ENCODE data around the gene H6PD. TPM values are rescaled to one million over a fixed set of nuclear protein-coding genes. Genes with fewer than 3 reads are reported as not detected.

Gene H6PD, protein sequence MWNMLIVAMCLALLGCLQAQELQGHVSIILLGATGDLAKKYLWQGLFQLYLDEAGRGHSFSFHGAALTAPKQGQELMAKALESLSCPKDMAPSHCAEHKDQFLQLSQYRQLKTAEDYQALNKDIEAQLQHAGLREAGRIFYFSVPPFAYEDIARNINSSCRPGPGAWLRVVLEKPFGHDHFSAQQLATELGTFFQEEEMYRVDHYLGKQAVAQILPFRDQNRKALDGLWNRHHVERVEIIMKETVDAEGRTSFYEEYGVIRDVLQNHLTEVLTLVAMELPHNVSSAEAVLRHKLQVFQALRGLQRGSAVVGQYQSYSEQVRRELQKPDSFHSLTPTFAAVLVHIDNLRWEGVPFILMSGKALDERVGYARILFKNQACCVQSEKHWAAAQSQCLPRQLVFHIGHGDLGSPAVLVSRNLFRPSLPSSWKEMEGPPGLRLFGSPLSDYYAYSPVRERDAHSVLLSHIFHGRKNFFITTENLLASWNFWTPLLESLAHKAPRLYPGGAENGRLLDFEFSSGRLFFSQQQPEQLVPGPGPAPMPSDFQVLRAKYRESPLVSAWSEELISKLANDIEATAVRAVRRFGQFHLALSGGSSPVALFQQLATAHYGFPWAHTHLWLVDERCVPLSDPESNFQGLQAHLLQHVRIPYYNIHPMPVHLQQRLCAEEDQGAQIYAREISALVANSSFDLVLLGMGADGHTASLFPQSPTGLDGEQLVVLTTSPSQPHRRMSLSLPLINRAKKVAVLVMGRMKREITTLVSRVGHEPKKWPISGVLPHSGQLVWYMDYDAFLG
- 10 to 100 TPM in 1 of 2 experiments, 1 to 10 TPM in 1; 9.7 to 10.2 TPM for total RNA-seq

- peaks cover 31% of the 10 kb centered on the region for H3K4me1 Mint-ChIP-seq (ENCODE audit: low read depth)
- H3K27ac Mint-ChIP-seq = peak within 1 kb of the TSS; percentile 94
- peaks cover 8% of the 10 kb centered on the region for H3K36me3 Mint-ChIP-seq (ENCODE audit: low read depth)
- H3K27me3 Mint-ChIP-seq (ENCODE audit: low read depth) = peaks cover 2% of the 10 kb centered on the region
- H3K4me3 Mint-ChIP-seq = peak within 1 kb of the TSS; percentile 87
- ATAC-seq (peak; percentile 89), DNase-seq (peak; percentile 81)
- ChIA-PET POLR2A (interaction anchor here (0.5 to 2.6 kb wide), 4 partner anchors 10 to 120 kb away, joined by 3 to 17 read pairs (median 3); no protein-coding TSS in a partner anchor), CTCF (interaction anchor here (0.6 to 2.9 kb wide), 10 partner anchors 9 to 257 kb away, joined by 3 to 18 read pairs (median 4); no protein-coding TSS in a partner anchor)
- H3K9me3 Mint-ChIP-seq (ENCODE audit: insufficient read depth) = no peaks in the 10 kb centered on the region
Measured at GRCh38 chr1:9234223-9235095, at the start of gene H6PD. Gene H6PD (plus strand): TSS chr1:9234774. CDS start chr1:9244935, 10,161 bp downstream.

DNA sequence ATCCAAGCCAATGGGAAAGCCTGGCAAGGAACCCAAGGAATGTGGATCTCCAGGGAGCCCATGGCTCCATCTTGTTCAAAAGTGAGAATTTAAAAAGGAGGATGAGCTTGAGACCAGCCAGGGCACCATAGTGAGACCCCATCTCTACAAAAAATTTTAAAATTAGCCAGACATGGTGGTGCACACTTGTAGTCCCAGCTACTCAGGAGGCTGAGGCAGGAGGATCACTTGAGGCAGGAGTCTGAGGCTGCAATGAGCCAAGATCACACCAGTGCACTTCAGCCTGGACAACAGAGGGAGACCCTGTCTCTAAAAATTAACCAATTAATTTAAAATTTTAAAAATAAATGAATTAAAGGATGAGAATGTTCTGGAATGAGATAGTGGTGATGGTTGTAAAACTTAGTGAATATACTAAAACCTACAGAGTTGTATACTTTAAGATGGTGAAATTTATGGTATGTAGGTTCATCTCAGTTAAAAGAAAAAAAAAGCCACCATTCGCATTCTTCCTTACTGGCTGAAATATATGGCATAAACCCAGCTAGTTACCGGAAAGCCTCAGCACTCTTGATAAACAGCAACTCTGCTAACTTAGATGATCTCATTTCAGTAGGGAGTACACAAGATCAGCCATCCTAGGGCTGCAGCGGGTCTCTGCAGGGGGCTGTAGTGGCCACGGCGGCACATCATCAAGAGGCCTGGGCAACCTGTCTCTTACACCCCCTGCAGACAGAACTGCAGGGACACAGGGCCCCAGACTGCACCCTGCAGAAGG lies 48.3 kb upstream of the H6PD start:
- ChIA-PET POLR2A (no interaction called here), CTCF (interaction anchor here (1.0 kb wide), 1 partner anchor 76 kb away, joined by 3 read pairs; no protein-coding TSS in a partner anchor)
- Mint-ChIP-seq H3K4me3 (no peak overlapping the region), H3K27ac (no peak overlapping the region), H3K36me3 (ENCODE audit: low read depth) (peaks cover 6% of the 10 kb centered on the region), H3K27me3 (ENCODE audit: low read depth) (peaks cover 28% of the 10 kb centered on the region), H3K9me3 (ENCODE audit: insufficient read depth) (no peaks in the 10 kb centered on the region), H3K4me1 (ENCODE audit: low read depth) (peaks cover 21% of the 10 kb centered on the region)
- ATAC-seq (no peak), DNase-seq (no peak)

- peaks cover 5% of the 10 kb centered on the region for H3K36me3 Mint-ChIP-seq (ENCODE audit: low read depth)
- no peaks in the 10 kb centered on the region for H3K9me3 Mint-ChIP-seq (ENCODE audit: insufficient read depth)
- H3K4me1 Mint-ChIP-seq (ENCODE audit: low read depth) = peaks cover 14% of the 10 kb centered on the region
- ChIA-PET CTCF (interaction anchor here (1.0 to 1.3 kb wide), 2 partner anchors 15 to 76 kb away, joined by 3 read pairs; no protein-coding TSS in a partner anchor), POLR2A (no interaction called here)
- no peak overlapping the region for H3K27ac Mint-ChIP-seq
- peaks cover 25% of the 10 kb centered on the region for H3K27me3 Mint-ChIP-seq (ENCODE audit: low read depth)
- ATAC-seq = no peak
- no peak overlapping the region for H3K4me3 Mint-ChIP-seq
- DNase-seq = no peak
Measured at GRCh38 chr1:9187004-9187403, 47.6 kb upstream of the H6PD start.

DNA sequence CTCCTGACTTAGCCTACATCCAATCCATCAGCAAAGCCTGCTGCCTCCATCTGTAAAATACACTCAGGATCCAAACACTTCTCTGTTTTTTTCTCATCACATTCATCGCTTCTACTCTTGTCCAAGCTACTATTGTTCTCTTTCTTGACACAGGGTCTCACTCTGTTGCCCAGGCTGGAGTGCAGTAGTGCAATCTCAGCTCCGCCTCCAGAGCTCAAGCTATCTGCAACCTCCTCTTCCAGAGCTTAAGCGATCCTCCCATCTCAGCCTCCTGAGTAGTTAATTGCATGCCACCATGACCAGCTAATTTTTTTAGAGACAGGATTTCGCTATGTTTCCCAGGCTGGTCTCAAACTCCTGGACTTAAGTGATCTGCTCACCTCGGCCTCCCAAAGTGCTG lies 44.3 kb upstream of the H6PD start:
- H3K27me3 Mint-ChIP-seq (ENCODE audit: low read depth) = peaks cover 27% of the 10 kb centered on the region
- POLR2A ChIA-PET = no interaction called here
- no peaks in the 10 kb centered on the region for H3K9me3 Mint-ChIP-seq (ENCODE audit: insufficient read depth)
- H3K4me1 Mint-ChIP-seq (ENCODE audit: low read depth) = peaks cover 6% of the 10 kb centered on the region
- DNase-seq = no peak
- no peak overlapping the region for H3K4me3 Mint-ChIP-seq
- H3K27ac Mint-ChIP-seq = no peak overlapping the region
- peaks cover 2% of the 10 kb centered on the region for H3K36me3 Mint-ChIP-seq (ENCODE audit: low read depth)
- CTCF ChIA-PET = no interaction called here
- no peak for ATAC-seq

GRCh38 chr1:9191231-9191630 lies 43.3 kb upstream of the H6PD start:
- no peaks in the 10 kb centered on the region for H3K9me3 Mint-ChIP-seq (ENCODE audit: insufficient read depth)
- no peak for DNase-seq

GRCh38 chr1:9192578-9193232 lies 41.9 kb upstream of the H6PD start:
- Mint-ChIP-seq H3K27ac (no peak overlapping the region), H3K27me3 (ENCODE audit: low read depth) (peaks cover 31% of the 10 kb centered on the region), H3K9me3 (ENCODE audit: insufficient read depth) (no peaks in the 10 kb centered on the region), H3K4me1 (ENCODE audit: low read depth) (peaks cover 4% of the 10 kb centered on the region), H3K36me3 (ENCODE audit: low read depth) (no peaks in the 10 kb centered on the region), H3K4me3 (no peak overlapping the region)
- no peak for ATAC-seq
- DNase-seq = no peak
- CTCF ChIA-PET = interaction anchor here (0.7 kb wide), 1 partner anchor 57 kb away, joined by 3 read pairs; no protein-coding TSS in a partner anchor
- POLR2A ChIA-PET = no interaction called here

More at GRCh38 chr1:9191231-9191630, 43.3 kb upstream of the H6PD start:
- no peaks in the 10 kb centered on the region for H3K36me3 Mint-ChIP-seq (ENCODE audit: low read depth)
- no peak for ATAC-seq
- H3K4me1 Mint-ChIP-seq (ENCODE audit: low read depth) = peaks cover 4% of the 10 kb centered on the region
- H3K4me3 Mint-ChIP-seq = no peak overlapping the region
- H3K27ac Mint-ChIP-seq = no peak overlapping the region
- ChIA-PET POLR2A (no interaction called here), CTCF (no interaction called here)
- peaks cover 25% of the 10 kb centered on the region for H3K27me3 Mint-ChIP-seq (ENCODE audit: low read depth)

DNA sequence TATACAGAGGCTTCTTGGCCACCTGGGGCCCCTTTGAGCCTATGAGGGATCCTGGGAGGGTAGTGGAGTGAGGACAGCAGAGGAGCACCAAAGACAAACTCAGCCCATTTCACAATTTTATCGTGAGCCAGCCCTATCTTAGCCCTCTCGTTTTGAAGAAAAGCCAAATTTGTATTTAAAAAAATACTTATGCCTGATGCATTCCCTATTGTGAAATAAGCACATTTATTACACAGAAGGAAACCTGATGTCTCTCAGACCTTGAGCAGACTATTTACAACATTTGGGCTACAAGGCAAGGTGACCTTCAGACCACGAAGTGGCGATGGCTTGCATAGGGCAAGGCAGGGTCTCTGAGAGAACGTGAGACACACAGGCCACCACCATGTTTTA lies 41.3 kb upstream of the H6PD start:
- peaks cover 36% of the 10 kb centered on the region for H3K27me3 Mint-ChIP-seq (ENCODE audit: low read depth)
- DNase-seq = no peak
- ChIA-PET POLR2A (interaction anchor here (0.6 to 0.7 kb wide), 2 partner anchors 10 to 37 kb away, joined by 3 to 4 read pairs; no protein-coding TSS in a partner anchor), CTCF (no interaction called here)
- H3K9me3 Mint-ChIP-seq (ENCODE audit: insufficient read depth) = no peaks in the 10 kb centered on the region
- no peak overlapping the region for H3K27ac Mint-ChIP-seq
- H3K4me1 Mint-ChIP-seq (ENCODE audit: low read depth) = peaks cover 4% of the 10 kb centered on the region
- ATAC-seq = no peak
- no peaks in the 10 kb centered on the region for H3K36me3 Mint-ChIP-seq (ENCODE audit: low read depth)
- H3K4me3 Mint-ChIP-seq = no peak overlapping the region

DNA sequence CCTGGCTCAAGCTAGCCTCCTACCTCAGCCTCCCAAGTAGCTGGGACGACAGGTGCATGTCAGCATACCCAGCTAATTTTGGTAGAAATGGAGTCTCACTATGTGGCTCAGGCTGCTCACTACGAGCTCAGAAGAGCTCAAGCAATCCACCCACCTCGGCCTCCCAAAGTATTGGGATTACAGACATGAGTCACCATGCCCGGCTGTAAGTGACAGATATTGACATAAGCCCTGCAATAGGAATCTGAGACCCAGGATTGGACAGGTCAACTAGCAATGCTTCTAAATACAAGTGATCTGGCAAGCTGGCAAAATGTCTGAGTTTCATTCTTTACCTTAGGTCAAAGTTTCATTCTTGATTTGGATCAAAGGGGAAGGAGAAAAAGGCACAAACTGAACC lies 40.5 kb upstream of the H6PD start:
- ChIA-PET CTCF (interaction anchor here (4.0 kb wide), 1 partner anchor 83 kb away, joined by 44 read pairs; no protein-coding TSS in a partner anchor), POLR2A (no interaction called here)
- Mint-ChIP-seq H3K4me1 (ENCODE audit: low read depth) (peaks cover 4% of the 10 kb centered on the region), H3K27ac (no peak overlapping the region), H3K36me3 (ENCODE audit: low read depth) (no peaks in the 10 kb centered on the region), H3K4me3 (no peak overlapping the region), H3K9me3 (ENCODE audit: insufficient read depth) (no peaks in the 10 kb centered on the region), H3K27me3 (ENCODE audit: low read depth) (peaks cover 42% of the 10 kb centered on the region)
- DNase-seq (no peak), ATAC-seq (no peak)

DNA sequence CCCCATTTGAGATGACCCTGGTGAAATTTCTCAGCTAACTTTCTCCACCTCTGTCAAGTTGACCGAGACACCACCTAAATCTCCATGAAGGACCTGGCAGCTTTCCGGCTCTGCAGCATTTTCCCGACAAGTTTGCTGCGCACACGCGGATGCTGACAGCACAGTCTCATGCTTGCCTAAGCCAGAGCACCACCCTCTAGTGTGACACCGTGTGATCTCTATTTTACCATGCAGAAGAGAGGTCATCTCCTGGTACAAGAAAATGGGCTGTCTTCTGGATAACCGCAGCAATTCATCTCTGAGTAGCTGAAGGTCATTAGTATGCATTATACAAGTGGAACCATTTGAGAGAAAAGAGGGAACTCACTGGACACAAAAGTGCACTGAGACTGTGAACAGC lies 38.9 kb upstream of the H6PD start:
- ChIA-PET POLR2A (no interaction called here), CTCF (interaction anchor here (1.2 to 4.0 kb wide), 7 partner anchors 15 to 91 kb away, joined by 4 to 44 read pairs (median 5); no protein-coding TSS in a partner anchor)
- no peak for DNase-seq
- H3K27ac Mint-ChIP-seq = no peak overlapping the region
- peaks cover 51% of the 10 kb centered on the region for H3K27me3 Mint-ChIP-seq (ENCODE audit: low read depth)
- H3K4me1 Mint-ChIP-seq (ENCODE audit: low read depth) = peaks cover 6% of the 10 kb centered on the region
- ATAC-seq = no peak
- no peak overlapping the region for H3K4me3 Mint-ChIP-seq
- H3K9me3 Mint-ChIP-seq (ENCODE audit: insufficient read depth) = no peaks in the 10 kb centered on the region
- no peaks in the 10 kb centered on the region for H3K36me3 Mint-ChIP-seq (ENCODE audit: low read depth)

All from activated CD8-positive, alpha-beta T cell treated with anti-CD3 and anti-CD28 coated beads, Interleukin-2, amount 10 ng/mL, durations not matched to agents 7 days and 5 days (primary cell).